GM19023 (cell line): ENCODE results near the gene B3GALT6.

ENCODE experiments used
- ATAC-seq: cut with Tn5 transposase; IDR thresholded peaks from one replicate; pipeline ENCODE4 v1.9.1; 2021; ENCODE audit warnings: mild to moderate bottlenecking, moderate library complexity; ENCODE audit not compliant: unreplicated experiment

B3GALT6 gene

DNA sequence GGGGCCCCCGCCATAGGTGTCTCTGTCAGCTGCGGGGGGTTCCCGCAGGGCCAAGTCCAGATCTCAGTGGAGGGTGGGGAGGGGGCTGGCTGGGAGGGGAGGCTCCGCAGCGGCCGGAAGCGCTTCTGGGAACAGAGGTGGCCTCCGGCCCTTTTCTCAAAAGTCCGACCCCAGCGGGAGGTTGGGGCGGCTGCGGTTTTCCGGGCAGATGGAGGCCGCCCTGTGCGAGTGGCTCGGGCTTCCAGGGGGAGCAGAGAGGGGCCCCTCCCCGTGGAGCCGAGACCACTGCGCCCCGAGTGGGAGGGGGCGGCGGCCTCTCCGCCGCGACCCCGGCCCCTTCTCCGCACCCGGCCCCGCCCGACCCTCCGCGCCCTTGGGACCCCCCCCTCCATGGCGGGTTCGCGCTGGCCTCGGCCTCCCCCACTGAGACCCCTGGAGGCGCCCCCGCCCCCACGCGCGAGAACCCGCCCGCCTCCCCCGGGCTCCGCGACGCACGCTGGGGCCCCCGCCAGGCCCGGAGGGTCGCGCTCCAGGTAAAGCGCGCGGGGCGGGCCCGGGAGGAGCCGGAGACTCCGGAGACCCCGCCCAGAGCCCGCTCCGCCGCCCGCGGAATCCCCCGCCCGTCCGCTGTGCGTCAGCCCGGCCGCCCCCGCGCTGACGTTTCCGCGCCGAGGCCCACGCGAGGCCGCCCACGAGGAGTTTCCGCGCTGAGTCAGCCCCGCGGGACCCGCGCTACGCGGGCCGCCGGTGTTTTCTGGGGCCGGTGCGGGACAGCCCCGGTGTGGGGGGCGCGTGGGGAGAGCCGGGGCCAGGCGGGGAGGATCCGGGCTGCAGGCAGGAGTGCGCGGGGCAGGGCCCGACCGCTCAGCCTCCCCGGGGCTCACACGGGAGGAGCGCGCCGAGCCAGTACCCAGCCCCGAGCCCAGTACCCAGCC, 30.9 kb upstream of the B3GALT6 start:
- ATAC-seq, result no peak

DNA sequence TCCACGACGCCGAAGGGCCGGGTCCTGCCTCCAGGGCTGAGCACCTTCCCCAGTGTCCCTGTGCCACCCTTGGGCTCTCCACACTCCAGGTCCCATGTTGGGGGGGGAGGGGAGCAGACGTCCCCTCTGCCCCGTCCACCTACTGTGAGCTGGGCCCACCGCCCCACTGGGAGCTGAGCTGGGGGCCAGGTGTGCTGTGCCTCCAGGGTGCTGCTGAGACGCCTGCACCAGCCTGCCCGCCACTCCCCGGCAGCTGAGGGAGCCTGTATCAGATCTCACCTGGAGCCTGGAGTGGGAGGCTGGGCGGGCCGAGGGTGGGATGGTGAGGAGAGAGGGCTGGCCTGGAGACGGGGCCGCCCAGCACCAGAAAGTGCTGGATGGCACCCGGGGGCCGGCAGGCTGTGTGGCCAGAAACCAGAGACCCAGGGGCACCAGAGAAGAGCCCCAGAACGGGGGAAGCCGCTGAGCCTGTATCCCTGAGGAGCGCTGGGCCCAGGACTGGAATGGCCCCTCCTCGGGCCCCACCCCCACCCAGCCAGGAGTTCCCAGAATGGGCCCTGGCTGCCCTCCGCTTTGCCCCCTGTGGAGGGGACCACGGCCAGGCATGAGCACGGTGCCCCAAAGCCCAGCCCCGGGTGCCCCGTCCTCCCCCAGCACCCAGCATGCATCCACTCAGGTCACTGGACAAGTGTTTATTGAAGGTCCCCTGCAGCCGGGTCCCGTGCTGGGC, 29.0 kb upstream of the B3GALT6 start:
- ATAC-seq, result no peak

DNA sequence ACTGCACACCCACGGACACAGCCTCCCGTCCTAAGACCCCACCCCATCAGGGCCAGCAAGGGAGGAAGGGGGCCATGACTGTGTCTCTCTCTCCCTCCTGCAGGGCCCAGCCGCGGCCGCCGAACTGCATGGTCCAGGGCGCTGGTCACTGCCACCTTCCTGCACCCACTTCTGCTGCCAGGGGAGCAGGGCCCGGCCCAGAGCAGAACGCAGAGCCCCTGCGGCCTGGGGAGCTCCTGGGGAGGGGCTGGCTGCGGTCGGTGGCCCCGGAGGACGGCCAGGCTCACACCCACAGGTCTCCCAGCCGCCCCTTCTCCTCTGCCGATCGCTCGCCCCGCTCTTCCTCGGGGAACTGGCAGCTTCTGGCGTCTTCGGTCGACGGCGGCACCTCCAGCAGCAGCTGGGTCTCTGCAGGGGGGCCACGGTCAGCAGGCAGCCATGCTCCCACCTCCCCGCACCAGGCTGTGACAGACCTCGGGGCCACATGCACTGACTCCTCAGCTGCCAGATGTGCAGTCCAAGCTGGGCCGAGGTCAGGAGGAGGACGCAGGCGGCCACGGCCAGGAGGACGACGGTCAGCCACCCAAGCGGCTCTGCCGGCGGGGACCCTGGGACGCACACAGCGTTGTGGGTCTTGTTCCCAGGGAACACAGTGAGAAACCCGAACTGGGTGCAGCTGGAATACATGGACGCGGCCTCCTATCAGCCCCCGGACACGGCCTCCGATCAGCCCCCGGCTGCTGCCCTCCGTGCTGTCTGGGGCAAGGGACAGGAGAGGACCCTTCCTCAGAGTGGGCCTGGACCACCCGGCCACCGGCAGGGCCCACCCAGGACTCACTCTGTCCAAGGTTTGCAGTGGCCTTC, 28.2 kb upstream of the B3GALT6 start:
- no peak for ATAC-seq

DNA sequence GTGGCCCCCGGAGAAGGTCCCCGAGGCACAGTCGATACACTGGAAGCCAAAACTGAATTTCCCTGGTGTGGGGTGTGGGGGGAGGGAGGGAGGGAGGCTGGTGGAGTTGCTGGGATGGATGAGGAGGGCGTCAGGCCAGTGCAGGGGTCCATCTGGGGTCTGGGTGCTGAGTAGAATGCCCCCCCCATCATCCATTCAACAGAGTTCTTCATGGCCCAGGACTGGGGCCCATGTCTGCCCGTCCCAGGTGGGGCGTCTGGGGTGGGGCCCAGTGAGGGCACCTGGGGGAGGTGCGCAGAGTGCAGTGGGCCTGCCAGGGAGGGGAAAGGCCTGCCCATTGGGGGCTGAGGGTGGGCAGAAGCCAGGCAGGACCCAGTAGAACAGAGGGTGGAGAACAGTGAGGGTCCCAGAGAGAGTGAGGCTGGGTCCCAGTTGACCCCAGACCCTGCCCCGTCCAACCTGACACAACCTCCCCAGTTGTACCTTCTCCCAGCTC, 27.6 kb upstream of the B3GALT6 start:
- no peak for ATAC-seq

DNA sequence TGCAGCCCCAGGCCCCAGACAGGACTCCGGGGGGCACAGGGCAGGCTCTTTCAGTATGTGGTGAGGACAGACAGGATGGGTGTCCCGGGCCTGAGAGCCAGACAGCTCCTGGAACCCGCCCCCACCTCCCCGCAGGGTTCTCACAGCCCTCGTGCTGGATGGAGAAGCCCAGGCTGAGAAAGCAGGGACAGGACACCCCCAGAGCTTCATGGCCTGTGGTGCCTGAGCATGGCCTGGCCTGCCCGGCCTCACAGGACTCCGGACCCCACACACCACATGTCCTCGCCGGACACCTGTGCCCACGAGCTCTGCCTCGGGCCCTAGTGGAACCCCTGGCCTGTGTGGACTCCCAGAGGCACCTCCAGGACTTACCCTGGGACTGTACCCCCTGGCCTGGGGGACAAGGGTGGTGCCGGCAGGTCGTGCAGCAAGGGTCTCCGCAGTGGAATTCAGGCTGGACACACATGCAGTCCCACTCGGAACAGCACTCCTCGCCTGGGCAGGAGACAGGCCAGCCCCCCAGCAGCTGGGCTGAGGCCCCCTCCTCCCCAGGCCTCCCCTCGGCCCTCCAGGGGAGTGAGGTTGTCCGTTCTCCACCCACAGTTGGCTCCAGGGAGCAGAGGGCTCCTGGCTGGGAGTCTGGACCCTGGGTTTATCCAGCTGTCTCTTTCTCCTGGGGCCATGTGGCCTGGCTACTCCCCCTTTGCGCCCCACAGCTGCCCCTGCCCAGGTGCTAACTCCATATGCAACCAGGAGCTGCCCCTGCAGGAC, 26.9 kb upstream of the B3GALT6 start:
- ATAC-seq, result no peak

DNA sequence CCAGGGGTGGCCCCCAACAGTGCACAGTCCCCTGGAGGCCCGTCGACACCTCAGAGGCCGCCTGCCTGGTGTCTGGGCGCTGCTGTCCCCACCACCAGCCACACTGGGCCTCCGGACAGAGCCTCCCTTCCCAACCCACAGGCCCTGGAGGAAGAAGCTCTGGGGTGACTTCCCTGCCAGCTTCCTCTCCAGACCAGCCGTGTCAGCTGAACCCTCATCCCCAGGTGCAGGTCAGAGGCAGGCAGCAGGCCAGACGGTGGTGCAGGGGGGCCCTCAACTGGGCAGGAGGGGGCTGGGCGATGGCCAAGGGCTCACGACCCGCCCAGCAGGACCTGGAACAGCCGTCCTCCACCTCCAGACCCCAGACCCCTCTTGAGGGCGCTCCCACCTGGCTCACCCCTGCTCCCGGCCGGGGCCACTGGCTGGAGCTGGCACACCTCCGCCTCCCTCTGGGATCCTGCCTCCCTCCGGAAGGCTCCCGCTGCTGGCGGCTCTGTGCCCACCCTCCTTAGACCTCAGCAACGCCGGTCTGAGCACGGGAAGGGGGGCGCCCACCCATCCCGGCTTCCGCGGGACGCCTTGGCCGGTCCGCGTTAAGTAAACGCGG, 26.2 kb upstream of the B3GALT6 start:
- ATAC-seq, result no peak

DNA sequence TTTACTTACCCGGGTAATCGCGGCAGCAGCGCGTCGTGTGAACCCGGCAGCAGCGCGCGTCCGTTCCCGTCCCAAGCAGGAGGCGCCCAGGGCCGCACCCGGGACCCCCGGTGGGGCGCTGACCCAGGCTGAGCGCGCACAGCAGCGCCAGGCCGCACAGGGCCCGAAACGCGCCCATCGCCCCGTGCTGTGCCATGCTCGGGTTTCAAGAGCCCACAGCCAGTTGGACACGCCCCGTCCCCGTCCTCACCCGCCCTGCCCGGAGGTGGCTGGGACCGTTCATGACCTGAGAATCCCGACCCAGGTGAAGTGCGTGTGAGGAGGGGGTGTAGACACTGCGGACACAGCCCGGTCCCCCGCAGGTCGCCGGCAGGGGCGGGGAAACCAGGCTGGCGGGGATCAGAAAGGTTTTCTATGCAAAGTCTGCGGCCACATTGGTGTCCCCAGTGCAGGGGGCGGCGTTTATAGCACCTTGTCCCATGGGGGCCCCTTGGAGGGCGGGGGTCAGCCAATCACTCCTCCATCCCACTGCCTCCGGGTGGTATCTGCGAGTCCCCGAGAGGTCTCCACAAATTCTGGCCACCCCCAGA, 25.6 kb upstream of the B3GALT6 start, which contains the start of gene TNFRSF18:
TNFRSF18 (minus strand) TSS at position 217 of the 590 bp plus-strand sequence; CDS start at position 196, 21 bp downstream.
- ATAC-seq, result no peak

DNA sequence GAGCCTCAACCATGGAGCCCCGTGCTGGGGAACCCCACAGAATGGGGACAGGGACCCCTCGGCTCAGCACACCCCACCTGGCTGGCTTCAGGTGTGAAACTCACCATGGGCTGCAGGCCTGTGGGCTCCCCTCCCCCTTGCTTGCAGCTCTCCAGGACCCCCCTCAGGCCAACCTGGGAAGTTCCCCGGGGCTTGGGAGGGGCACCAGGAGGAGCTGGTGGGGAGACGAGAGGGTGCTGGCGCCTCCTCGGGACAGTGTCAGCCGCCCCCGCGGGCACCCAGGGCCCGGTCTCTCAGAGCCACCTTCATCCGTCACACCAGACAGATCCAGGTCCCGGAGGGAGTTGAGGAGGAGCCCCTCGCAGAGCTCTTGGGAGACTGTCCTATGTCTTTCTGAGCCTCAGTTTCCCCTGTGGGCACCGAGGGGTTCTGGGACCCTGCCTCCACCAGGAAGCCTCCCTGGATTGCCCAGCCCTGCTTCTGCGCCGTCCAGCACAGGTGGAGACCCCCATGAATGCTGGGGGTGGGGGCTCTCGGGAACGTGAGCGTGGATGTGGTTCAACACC, 25.0 kb upstream of the B3GALT6 start:
- no peak for ATAC-seq

DNA sequence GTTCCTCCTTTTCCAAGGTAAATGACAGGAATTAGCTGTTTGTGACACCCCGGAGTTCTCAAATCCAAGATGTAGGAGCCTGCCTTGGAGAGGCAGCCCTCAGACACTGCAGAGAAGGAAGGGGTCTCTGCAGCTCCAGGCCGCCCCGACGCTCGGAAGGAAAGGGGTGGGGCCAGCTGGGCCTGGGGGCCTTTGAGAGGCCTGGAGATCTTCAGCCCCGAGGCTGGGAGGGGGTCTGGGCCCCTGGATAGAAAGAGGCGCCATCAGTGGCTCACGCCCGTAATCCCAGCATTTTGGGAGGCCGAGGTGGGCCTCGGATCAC, 24.5 kb upstream of the B3GALT6 start:
- ATAC-seq, result no peak

DNA sequence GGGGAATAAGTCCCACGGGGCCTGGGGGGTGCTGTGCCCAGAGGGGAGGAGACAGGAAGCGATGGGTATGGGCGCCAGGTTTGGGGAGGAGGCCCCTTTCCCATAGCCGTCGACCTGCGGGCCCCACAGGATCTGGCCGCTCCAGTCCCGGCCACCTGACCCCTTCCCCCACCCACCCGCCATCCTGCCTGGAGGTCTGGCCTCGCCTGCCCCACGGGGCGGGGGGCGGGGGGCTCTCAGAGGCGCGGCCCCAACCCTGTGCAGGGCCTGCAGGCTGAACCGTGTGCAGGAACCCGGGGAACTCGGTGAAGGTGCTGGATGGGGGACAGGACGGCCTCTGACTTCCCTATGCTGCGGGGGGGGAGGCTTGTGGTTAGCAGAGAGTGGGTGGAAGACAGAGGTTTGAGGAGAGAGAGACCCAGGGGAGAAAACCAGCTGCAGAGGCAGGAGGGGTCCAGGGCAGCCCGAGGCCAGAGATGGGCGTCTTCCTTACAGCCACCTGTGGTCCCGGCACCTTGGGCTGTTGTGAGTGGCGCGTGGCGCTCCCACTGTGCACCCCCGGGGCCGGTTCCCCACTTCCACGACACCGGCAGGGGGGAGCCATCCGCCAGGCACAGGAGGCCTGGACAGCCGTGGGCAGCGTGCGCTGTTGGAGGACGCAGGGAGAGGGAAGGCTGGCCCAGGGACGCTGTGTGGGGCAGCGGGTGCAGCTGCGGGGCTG, 23.2 kb upstream of the B3GALT6 start:
- ATAC-seq, result no peak

DNA sequence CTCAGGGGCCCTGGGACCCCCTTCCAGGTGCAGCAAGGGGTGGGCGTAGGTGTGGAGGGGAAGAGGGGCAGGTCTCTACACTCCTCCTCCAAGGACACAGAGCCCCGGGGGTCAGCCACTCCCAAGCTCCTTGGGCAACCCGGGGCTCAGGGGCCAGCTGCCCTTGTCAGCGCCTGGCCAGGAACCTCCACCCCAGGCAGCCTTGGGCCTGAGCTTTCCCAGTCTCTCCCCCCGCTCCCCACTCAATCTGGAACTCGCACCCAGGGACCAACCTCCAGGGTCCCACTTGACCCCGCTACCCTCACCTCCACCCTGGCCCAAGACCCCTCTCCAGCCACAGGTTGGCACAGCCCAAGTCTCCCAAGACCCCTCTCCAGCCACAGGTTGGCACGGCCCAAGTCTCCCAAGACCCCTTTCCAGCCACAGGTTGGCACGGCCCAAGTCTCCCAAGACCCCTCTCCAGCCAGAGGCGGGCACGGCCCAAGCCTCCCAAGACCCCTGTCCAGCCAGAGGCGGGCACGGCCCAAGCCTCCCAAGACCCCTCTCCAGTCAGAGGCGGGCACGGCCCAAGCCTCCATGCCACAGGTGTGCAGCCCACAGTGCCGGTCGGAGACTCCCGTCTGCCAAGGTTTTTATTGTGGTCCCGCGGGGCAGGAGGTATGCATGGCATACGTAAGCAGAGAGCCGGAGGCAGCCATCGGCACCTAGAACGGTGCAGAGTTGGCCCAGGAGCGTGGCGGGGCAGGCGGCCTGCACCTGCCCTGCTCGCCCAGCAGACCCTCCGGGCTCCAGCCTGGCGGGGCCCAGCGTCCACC, 21.1 kb upstream of the B3GALT6 start:
- ATAC-seq, result no peak

DNA sequence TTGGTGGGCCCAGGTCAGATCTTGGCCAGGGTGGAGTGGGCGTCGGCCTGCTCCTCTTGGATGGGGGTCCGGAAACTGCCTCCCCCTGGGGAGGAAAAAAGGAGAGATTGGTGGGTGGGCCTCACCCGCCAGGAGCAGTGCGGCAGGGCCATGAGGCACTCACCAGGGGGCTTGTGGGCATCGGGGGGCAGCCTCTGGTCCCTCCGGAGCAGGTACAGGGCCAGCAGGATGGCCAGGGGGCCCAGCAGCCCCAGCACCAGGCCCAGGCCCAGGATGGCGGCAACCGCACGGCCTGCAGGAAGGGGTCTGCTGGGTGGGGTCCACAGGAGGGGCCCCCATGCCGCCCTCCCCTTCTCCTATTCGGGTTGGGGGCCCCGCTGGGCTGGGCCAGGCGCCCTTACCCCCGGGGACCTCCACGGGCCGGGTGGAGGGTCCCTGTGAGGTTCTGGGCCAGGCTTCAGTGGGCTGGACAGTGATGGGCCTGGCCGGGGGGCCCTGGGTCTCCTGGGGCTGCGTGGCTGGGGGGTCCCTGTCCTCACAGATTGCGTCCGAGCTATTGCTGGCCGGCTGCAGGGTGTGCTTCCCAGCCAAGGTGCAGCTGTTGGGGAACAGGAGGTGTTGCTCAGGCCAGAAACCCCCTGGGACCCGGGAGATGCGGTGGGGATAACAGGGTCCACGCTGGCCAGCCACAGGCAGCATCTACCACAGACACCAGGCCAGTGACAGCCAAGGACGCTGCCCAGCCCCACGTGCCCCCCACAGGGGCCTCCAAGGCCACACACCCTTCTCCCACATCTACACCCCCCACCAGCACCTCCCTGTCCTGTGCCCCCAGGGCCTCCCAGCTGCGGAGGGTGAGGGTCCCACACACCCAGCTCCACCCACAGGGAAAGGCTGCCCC, 20.2 kb upstream of the B3GALT6 start:
- ATAC-seq, result no peak

DNA sequence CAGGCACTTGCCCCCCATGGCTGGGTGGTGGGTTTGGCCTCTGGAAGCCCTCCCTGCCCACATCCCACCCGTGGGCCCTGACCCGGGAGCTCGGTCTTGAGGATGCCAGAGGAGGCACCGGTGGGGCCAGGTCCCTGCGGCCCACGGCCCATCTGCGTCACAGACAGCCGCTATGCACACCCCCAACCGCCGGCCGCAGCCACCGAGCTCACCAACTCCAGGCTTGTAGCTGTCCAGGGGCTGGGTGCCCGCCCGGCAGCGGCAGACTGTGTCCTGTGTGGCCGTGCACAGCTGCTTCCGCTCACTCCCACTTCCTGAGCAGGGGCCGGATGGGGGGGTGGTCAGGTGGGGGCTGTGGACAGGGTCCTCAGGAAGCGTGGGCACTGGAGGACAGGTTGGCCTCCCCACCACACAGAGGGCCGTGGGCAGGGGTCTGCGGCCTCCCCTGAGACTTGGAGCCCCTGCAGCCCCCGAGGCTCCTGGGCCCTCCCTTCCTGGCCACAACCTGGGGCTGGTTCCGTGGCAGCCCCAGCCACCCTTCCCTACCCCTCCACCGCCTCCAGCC, 19.2 kb upstream of the B3GALT6 start:
- ATAC-seq, result no peak

DNA sequence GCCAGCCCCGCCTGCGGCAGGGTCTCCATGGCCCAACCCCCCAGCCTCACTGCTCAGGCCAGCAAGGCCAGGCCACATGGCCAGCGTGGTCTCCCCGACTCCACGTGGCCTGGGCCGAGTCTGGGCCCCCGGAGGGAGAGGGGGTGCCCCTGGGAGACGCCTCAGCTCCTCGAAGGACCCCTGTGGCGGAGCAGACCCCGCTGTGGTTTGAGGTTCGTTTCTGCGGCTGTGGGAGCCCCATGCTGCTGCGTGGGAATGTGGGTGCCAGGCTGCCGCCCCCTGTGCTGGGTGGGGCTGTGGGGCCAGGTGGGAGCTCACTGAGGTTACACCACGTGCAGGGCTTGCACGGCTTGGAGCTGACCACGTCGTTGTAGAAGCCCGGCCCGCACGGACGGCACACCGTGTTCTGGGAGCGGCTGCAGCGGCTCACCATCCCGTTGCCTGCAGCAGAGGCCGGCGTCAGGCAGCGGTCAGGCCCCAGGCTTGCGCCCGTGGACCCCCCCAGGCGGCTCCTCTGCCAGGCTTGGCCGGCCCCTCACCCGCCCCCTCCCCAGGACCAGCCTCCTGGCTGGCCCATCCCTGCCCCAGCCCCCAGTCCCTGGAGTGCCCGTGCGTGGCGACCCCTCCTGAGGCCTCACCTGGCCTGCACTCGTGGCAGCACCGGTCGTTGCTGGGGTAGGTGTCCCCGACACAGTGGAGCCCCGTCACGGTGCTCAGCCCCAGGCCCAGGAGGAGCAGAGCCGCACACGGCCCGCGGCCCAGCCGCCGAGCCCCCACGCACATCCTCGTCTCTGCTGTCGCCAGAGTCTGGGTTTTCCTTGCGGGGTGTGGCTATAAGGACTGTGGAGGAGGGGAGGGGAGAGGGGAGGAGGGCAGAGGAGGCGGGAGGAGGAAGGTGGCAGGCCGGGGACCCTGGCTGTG, 18.4 kb upstream of the B3GALT6 start, which contains the start of gene TNFRSF4:
TNFRSF4 (minus strand) TSS at position 809 of the 921 bp plus-strand sequence; CDS start at position 783, 26 bp downstream.
- ATAC-seq, result no peak

DNA sequence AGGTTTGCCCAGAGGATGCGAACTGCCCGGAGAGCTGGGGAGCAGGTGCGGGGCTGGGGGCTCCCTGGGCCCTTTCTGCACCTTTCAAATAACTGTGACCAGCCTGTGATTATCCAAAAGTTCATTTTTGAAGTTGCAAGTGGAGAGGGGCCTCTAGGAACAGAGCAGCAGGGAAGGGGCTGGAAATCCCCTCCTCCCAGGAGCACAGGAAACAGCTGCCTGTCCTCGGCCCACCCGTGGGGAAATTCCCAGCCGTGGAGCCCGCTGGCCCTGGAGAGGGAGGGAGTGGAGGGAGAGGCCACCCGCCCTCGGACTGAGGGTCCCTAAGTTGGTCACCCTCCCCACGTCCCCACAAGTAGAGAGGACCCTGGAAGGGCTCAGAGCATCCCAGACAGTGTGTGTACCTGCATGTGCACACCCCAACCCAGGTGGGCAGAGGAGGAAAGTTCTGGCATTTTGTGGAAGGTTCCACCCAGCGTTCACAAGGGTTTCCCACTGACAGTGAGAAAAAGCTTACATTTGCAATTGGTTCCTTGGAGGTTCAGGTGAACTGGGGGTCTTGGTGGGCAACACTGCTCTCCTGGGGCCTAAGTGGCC, 16.9 kb upstream of the B3GALT6 start:
- ATAC-seq, result no peak
